IMR-90 (cell line): Measurements from ENCODE around the gene GPR108. TPM values are rescaled to one million over a fixed set of nuclear protein-coding genes. Genes with fewer than 3 reads are reported as not detected.

Experiments used
- ATAC-seq: fragments of 200-7000 bp; cut with Tn5 transposase; 2 replicates; pipeline ENCODE4 v1.9.1; 2020; ENCODE audit warnings: low read depth, mild to moderate bottlenecking, moderate library complexity
- BruUV-seq: library from RNA; stranded (reverse); fragments of 400-500 nt; replicated peaks from 2 replicates; lab custom pipeline; 2021; lab: Mats Ljungman, UMichigan
- CTCF ChIA-PET: fragments of 300-600 bp; formaldehyde crosslinking; extraction: SDS; loops from one replicate; lab custom pipeline; 2021; ENCODE audit warnings: antibody characterized with exemption; lab: Yijun Ruan, JAX
- POLR2A ChIA-PET: fragments of 300-600 bp; sonication (Branson Sonifier 250); formaldehyde crosslinking; loops from one replicate; lab custom pipeline; 2022; ENCODE audit warnings: antibody characterized with exemption; ENCODE audit not compliant: unreplicated experiment; lab: Charles Lee
- DNase-seq: peaks from one replicate; pipeline ENCODE4 v3.0.0; 2013
- H2AFZ ChIP-seq: replicated peaks from 2 replicates; pipeline ENCODE3; 2013; ENCODE audit warnings: low read length, mild to moderate bottlenecking; ENCODE audit not compliant: poor library complexity
- H2AK5ac ChIP-seq: 2 replicates; pipeline ENCODE4 v1.6.1; 2013; ENCODE audit warnings: low read depth, low read length, inconsistent platforms
- H2AK9ac ChIP-seq: replicated peaks from 2 replicates; pipeline ENCODE3; 2013; ENCODE audit warnings: mild to moderate bottlenecking, low read depth, low read length, moderate library complexity; ENCODE audit not compliant: poor library complexity
- H2BK120ac ChIP-seq: 2 replicates; pipeline ENCODE4 v1.6.1; 2013; ENCODE audit warnings: low read depth, low read length, inconsistent platforms
- H2BK15ac ChIP-seq: 3 replicates; pipeline ENCODE4 v1.6.1; 2013; ENCODE audit warnings: low read depth, low read length, inconsistent platforms
- H2BK20ac ChIP-seq: 2 replicates; pipeline ENCODE4 v1.6.1; 2013; ENCODE audit warnings: low read depth, mild to moderate bottlenecking, inconsistent platforms, low read length, moderate library complexity
- H2BK5ac ChIP-seq: 2 replicates; pipeline ENCODE4 v1.6.1; 2013; ENCODE audit warnings: mild to moderate bottlenecking, low read depth, low read length, inconsistent platforms; ENCODE audit not compliant: poor library complexity, severe bottlenecking
- H3K14ac ChIP-seq: replicated peaks from 2 replicates; pipeline ENCODE4 v1.6.1; 2013; ENCODE audit warnings: low read depth, low read length, inconsistent platforms
- H3K18ac ChIP-seq: 2 replicates; pipeline ENCODE4 v1.6.1; 2013; ENCODE audit warnings: low read depth, low read length, control low read depth
- H3K23ac ChIP-seq: 2 replicates; pipeline ENCODE4 v1.6.1; 2013; ENCODE audit warnings: low read depth, low read length, inconsistent platforms
- H3K27ac ChIP-seq: 2 replicates; pipeline ENCODE4 v1.5.1; 2013; ENCODE audit warnings: mild to moderate bottlenecking, control low read depth, low read length; ENCODE audit not compliant: insufficient read depth
- H3K27me3 ChIP-seq: 2 replicates; pipeline ENCODE4 v1.6.1; 2013; ENCODE audit warnings: low read length; ENCODE audit not compliant: control insufficient read depth, insufficient read depth
- H3K36me3 ChIP-seq: 2 replicates; pipeline ENCODE4 v1.6.1; 2013; ENCODE audit warnings: low read length, mixed read lengths; ENCODE audit not compliant: control insufficient read depth, insufficient read depth
- H3K4ac ChIP-seq: 2 replicates; pipeline ENCODE4 v1.6.1; 2013; ENCODE audit warnings: low read depth, low read length, inconsistent platforms
- H3K4me1 ChIP-seq: 2 replicates; pipeline ENCODE4 v1.6.1; 2013; ENCODE audit warnings: low read length, mixed read lengths; ENCODE audit not compliant: control insufficient read depth, insufficient read depth
- H3K4me2 ChIP-seq: 2 replicates; pipeline ENCODE4 v1.6.1; 2013; ENCODE audit warnings: low read depth, mild to moderate bottlenecking, control low read depth, low read length, moderate library complexity
- H3K4me3 ChIP-seq: 2 replicates; pipeline ENCODE4 v1.5.1; 2013; ENCODE audit warnings: low read depth, mild to moderate bottlenecking, control low read depth, low read length, moderate library complexity; ENCODE audit not compliant: insufficient read depth
- H3K56ac ChIP-seq: 2 replicates; pipeline ENCODE4 v1.6.1; 2013; ENCODE audit warnings: low read length, inconsistent platforms; ENCODE audit not compliant: insufficient read depth; ENCODE audit errors: extremely low read depth
- H3K79me1 ChIP-seq, 2 experiments: 2 replicates each; pipeline ENCODE4 v1.6.1; 2013; ENCODE audit warnings: low read length in 2 of 2, inconsistent platforms in 1 of 2, low read depth in 1 of 2
- H3K9ac ChIP-seq: 2 replicates; pipeline ENCODE4 v1.6.1; 2013; ENCODE audit warnings: low read depth, low read length, control low read depth
- H3K9me1 ChIP-seq: 2 replicates; pipeline ENCODE4 v1.6.1; 2013; ENCODE audit warnings: low read length, inconsistent platforms; ENCODE audit not compliant: insufficient read depth
- H3K9me3 ChIP-seq: 2 replicates; pipeline ENCODE4 v1.6.1; 2013; ENCODE audit warnings: low read length; ENCODE audit not compliant: control insufficient read depth, insufficient read depth
- H4K20me1 ChIP-seq: 2 replicates; pipeline ENCODE4 v1.6.1; 2013; ENCODE audit warnings: low read length, inconsistent platforms; ENCODE audit not compliant: insufficient read depth
- H4K5ac ChIP-seq: 2 replicates; pipeline ENCODE4 v1.6.1; 2013; ENCODE audit warnings: mild to moderate bottlenecking, low read depth, low read length, control low read depth
- H4K8ac ChIP-seq, 2 experiments: 2 replicates each; pipeline ENCODE4 v1.6.1; 2013; ENCODE audit warnings: low read depth in 2 of 2, low read length in 2 of 2, control low read depth in 1 of 2, inconsistent platforms in 1 of 2
- H4K91ac ChIP-seq: 2 replicates; pipeline ENCODE4 v1.6.1; 2013; ENCODE audit warnings: low read depth, low read length, inconsistent platforms; ENCODE audit not compliant: insufficient read depth
- BHLHE40 ChIP-seq: fragments of 150-350 bp; IDR thresholded peaks from 2 replicates; pipeline ENCODE4 v1.6.1; 2016; ENCODE audit warnings: mild to moderate bottlenecking, low read depth, low read length
- CEBPB ChIP-seq: IDR thresholded peaks from 2 replicates; pipeline ENCODE4 v1.6.1; 2012; ENCODE audit warnings: low read depth, low read length, improper control_type of control experiment
- CTCF ChIP-seq: conservative IDR thresholded peaks from 2 replicates; pipeline ENCODE4 v1.5.1; 2012; ENCODE audit warnings: mild to moderate bottlenecking, low read depth, low read length, improper control_type of control experiment
- ELK1 ChIP-seq: fragments of 150-350 bp; IDR thresholded peaks from 2 replicates; pipeline ENCODE4 v1.6.1; 2016; ENCODE audit warnings: low read depth, mild to moderate bottlenecking, low read length, moderate library complexity, borderline replicate concordance
- MAFK ChIP-seq: IDR thresholded peaks from 2 replicates; pipeline ENCODE4 v1.6.1; 2012; ENCODE audit warnings: low read depth, low read length, improper control_type of control experiment
- RAD21 ChIP-seq: IDR thresholded peaks from 2 replicates; pipeline ENCODE4 v1.6.1; 2012; ENCODE audit warnings: low read length, improper control_type of control experiment
- SMC3 ChIP-seq: fragments of 150-350 bp; IDR thresholded peaks from 2 replicates; pipeline ENCODE4 v1.6.1; 2016; ENCODE audit warnings: low read depth, mild to moderate bottlenecking, antibody characterized with exemption, low read length, moderate library complexity
- WGBS, 2 experiments: methylation state at CpG; one replicate each; pipeline versions ENCODE4 v1.1.5 to v1.1.7; 2013; ENCODE audit warnings: missing lambda C conversion rate in 2 of 2; ENCODE audit not compliant: insufficient read length in 1 of 2; ENCODE audit errors: extremely low coverage in 2 of 2; 5-methylcytosine and 5-hydroxymethylcytosine counted together
- dilution Hi-C: fragments of 300-500 bp; cut with HindIII; formaldehyde crosslinking; loops from one replicate; pipeline ENCODE4 v1.14.3; 2018; ENCODE audit warnings: low sequenced_read_pairs; ENCODE audit not compliant: unreplicated experiment
- in situ Hi-C: fragments of 300-500 bp; cut with MboI; formaldehyde crosslinking; loops from 3 replicates; pipeline ENCODE4 v1.14.3; 2019; ENCODE audit warnings: low sequenced_read_pairs, inconsistent platforms, mixed read lengths
- intact Hi-C: fragments of 100-400 bp; cut with micrococcal nuclease; formaldehyde crosslinking; loops from 2 replicates; pipeline ENCODE4 v1.10.0; 2022
- polyA plus RNA-seq, 3 experiments: library from polyadenylated mRNA; depleted of rRNA; stranded (reverse); fragments of >200 nt; gene quantifications; 2 replicates each; pipeline ENCODE4 v1.2.3, GENCODE V29; 2012; ENCODE audit warnings: low replicate concordance in 1 of 3
- total RNA-seq: library from RNA; depleted of rRNA; stranded (reverse); fragments of >200 nt; gene quantifications from 2 replicates; pipeline ENCODE4 v1.2.3, GENCODE V29; 2012

GPR108 gene
- total and polyA plus RNA-seq, 2 of the 4 experiments (the other 2 are of a cell fraction): 28.0 to 38.9 TPM

GRCh38 chr19:6712692-6713670, 24.4 kb downstream of the GPR108 start:
- H3K9me3 ChIP-seq: no peaks in the 10 kb centered on the region; the same call in 1 of the 2 replicates
- intact Hi-C loops (no loop called here), in situ Hi-C loops (no loop called here), dilution Hi-C loops (no loop called here)
- POLR2A ChIA-PET: no interaction called here
- peaks cover 4% of the 10 kb centered on the region; the same call in 1 of the 2 replicates for H3K36me3 ChIP-seq
- H3K79me1 ChIP-seq: no peaks in the 10 kb centered on the region
- H3K27me3 ChIP-seq: peaks cover 2% of the 10 kb centered on the region; the same call in 1 of the 2 replicates
- no peak overlapping the region for H2AFZ ChIP-seq
- no peak overlapping the region for H3K56ac ChIP-seq
- TF ChIP-seq CEBPB (no peak), CTCF (no peak), RAD21 (no peak), ELK1 (no peak), SMC3 (no peak), BHLHE40 (no peak), MAFK (no peak)
- H3K4ac ChIP-seq: no peak overlapping the region
- no peak overlapping the region for H2AK9ac ChIP-seq
- CTCF ChIA-PET: no interaction called here
- H3K4me3 ChIP-seq: no peak overlapping the region
- DNase-seq: no peak
- H3K9ac ChIP-seq: no peak overlapping the region
- H3K27ac ChIP-seq: no peak overlapping the region
- H2BK120ac ChIP-seq: no peak overlapping the region
- no peaks in the 10 kb centered on the region for H3K9me1 ChIP-seq
- no peak overlapping the region for H3K23ac ChIP-seq
- ATAC-seq: no peak
- 84% methylated on average over 12 of the region's 20 CpGs; no CpG with 5 or more reads in 1 of the 2 experiments for WGBS, 2 experiments
- H3K4me2 ChIP-seq: no peak overlapping the region
- H4K20me1 ChIP-seq: no peaks in the 10 kb centered on the region
- no peak overlapping the region for H3K18ac ChIP-seq
- BruUV-seq: no TSS peak
- no peak overlapping the region for H2AK5ac ChIP-seq
- H2BK15ac ChIP-seq: no peak overlapping the region
- no peak overlapping the region for H2BK5ac ChIP-seq
- H4K8ac ChIP-seq: no peak overlapping the region
- no peak overlapping the region for H4K91ac ChIP-seq
- no peak overlapping the region for H3K14ac ChIP-seq
- H3K4me1 ChIP-seq: no peaks in the 10 kb centered on the region
- no peak overlapping the region for H4K5ac ChIP-seq
- H2BK20ac ChIP-seq: no peak overlapping the region
